Liver (tissue), 9 donors: ENCODE results near the gene PYHIN1. TPM values are rescaled to one million over a fixed set of nuclear protein-coding genes. Genes with fewer than 3 reads are reported as not detected.

ENCODE experiments used
- DNase-seq: peaks from one replicate; pipeline ENCODE4 v3.0.0-alpha.2; 2017; ENCODE audit warnings: low spot score
- H3K27ac ChIP-seq, 2 donors: one replicate each; pipeline ENCODE4 v1.7.0; 2013; ENCODE audit warnings: inconsistent platforms in 2 of 2, low read length in 2 of 2, control low read depth in 1 of 2, low read depth in 1 of 2, mild to moderate bottlenecking in 1 of 2
- H3K27me3 ChIP-seq, 4 donors: one replicate each; pipeline versions ENCODE4 v1.6.1 to v1.7.0; 2013; ENCODE audit warnings: low read length in 3 of 4, inconsistent platforms in 1 of 4, mild to moderate bottlenecking in 1 of 4, moderate library complexity in 1 of 4; ENCODE audit not compliant: control insufficient read depth in 4 of 4, insufficient read depth in 4 of 4
- H3K36me3 ChIP-seq, 4 donors: one replicate each; pipeline versions ENCODE4 v1.6.1 to v1.7.0; 2013; ENCODE audit warnings: low read length in 3 of 4, mild to moderate bottlenecking in 3 of 4, low read depth in 1 of 4, moderate library complexity in 1 of 4; ENCODE audit not compliant: control insufficient read depth in 4 of 4, insufficient read depth in 3 of 4
- H3K4me1 ChIP-seq, 4 donors: one replicate each; pipeline versions ENCODE4 v1.6.1 to v1.7.0; 2013; ENCODE audit warnings: low read length in 3 of 4, mild to moderate bottlenecking in 3 of 4, moderate library complexity in 1 of 4; ENCODE audit not compliant: control insufficient read depth in 4 of 4, insufficient read depth in 4 of 4
- H3K4me3 ChIP-seq, 3 donors: one replicate each; pipeline versions ENCODE4 v1.6.1 to v1.7.0; 2013; ENCODE audit warnings: low read length in 3 of 3, control low read depth in 1 of 3, low read depth in 1 of 3, mild to moderate bottlenecking in 1 of 3
- H3K9ac ChIP-seq, 2 donors: one replicate each; pipeline ENCODE4 v1.7.0; 2013; ENCODE audit warnings: low read length in 2 of 2, mild to moderate bottlenecking in 2 of 2, moderate library complexity in 2 of 2, control low read depth in 1 of 2, low read depth in 1 of 2
- H3K9me3 ChIP-seq, 4 donors: one replicate each; pipeline versions ENCODE4 v1.6.1 to v1.7.0; 2013; ENCODE audit warnings: low read length in 3 of 4; ENCODE audit not compliant: control insufficient read depth in 4 of 4
- CTCF ChIP-seq: fragments of 150-350 bp; IDR thresholded peaks from 2 replicates; pipeline ENCODE4 v1.5.1; 2017; ENCODE audit warnings: improper control_type of control experiment, low read depth, low read length; ENCODE audit not compliant: missing input control
- EGR1 ChIP-seq, 2 donors: IDR thresholded peaks; 2 replicates each; pipeline ENCODE4 v1.6.1; 2016 to 2018; ENCODE audit warnings: antibody characterized with exemption in 2 of 2, low read depth in 2 of 2
- FOXA1 ChIP-seq: IDR thresholded peaks from 2 replicates; pipeline ENCODE4 v1.6.1; 2016; ENCODE audit warnings: antibody characterized with exemption
- FOXA2 ChIP-seq: IDR thresholded peaks from 2 replicates; pipeline ENCODE4 v1.6.1; 2016; ENCODE audit warnings: antibody characterized with exemption
- GABPA ChIP-seq, 2 donors: IDR thresholded peaks in 1 of 2; conservative IDR thresholded peaks in 1 of 2; 2 replicates each; pipeline ENCODE4 v1.6.1; 2016; ENCODE audit warnings: antibody characterized with exemption in 2 of 2, mild to moderate bottlenecking in 1 of 2, moderate library complexity in 1 of 2
- HNF4A ChIP-seq, 2 donors: conservative IDR thresholded peaks; 2 replicates each; pipeline ENCODE4 v1.6.1; 2016; ENCODE audit warnings: antibody characterized with exemption in 2 of 2, mild to moderate bottlenecking in 2 of 2
- HNF4G ChIP-seq: IDR thresholded peaks from 2 replicates; pipeline ENCODE4 v1.6.1; 2016; ENCODE audit warnings: antibody characterized with exemption
- JUND ChIP-seq, 2 donors: IDR thresholded peaks; 2 replicates each; pipeline ENCODE4 v1.6.1; 2016; ENCODE audit warnings: antibody characterized with exemption in 2 of 2
- MAX ChIP-seq: IDR thresholded peaks from 2 replicates; pipeline ENCODE4 v1.6.1; 2016; ENCODE audit warnings: antibody characterized with exemption
- NR2F2 ChIP-seq: IDR thresholded peaks from 2 replicates; pipeline ENCODE4 v1.6.1; 2016; ENCODE audit warnings: antibody characterized with exemption
- RAD21 ChIP-seq, 2 donors: IDR thresholded peaks; 2 replicates each; pipeline ENCODE4 v1.6.1; 2016; ENCODE audit warnings: antibody characterized with exemption in 2 of 2, mild to moderate bottlenecking in 2 of 2
- REST ChIP-seq: IDR thresholded peaks from 2 replicates; pipeline ENCODE4 v1.6.1; 2016; ENCODE audit warnings: antibody characterized with exemption, mild to moderate bottlenecking
- RXRA ChIP-seq, 2 donors: IDR thresholded peaks; 2 replicates each; pipeline ENCODE4 v1.6.1; 2017 to 2018; ENCODE audit warnings: antibody characterized with exemption in 2 of 2, mild to moderate bottlenecking in 1 of 2
- SP1 ChIP-seq: IDR thresholded peaks from 2 replicates; pipeline ENCODE4 v1.6.1; 2018; ENCODE audit warnings: antibody characterized with exemption, mild to moderate bottlenecking
- TAF1 ChIP-seq: conservative IDR thresholded peaks from 2 replicates; pipeline ENCODE4 v1.6.1; 2016; ENCODE audit warnings: antibody characterized with exemption, mild to moderate bottlenecking
- YY1 ChIP-seq: IDR thresholded peaks from 2 replicates; pipeline ENCODE4 v1.6.1; 2016; ENCODE audit warnings: antibody characterized with exemption, mild to moderate bottlenecking
- ZBTB33 ChIP-seq: IDR thresholded peaks from 2 replicates; pipeline ENCODE4 v1.6.1; 2016; ENCODE audit warnings: antibody characterized with exemption
- WGBS: extraction: QIAGEN DNeasy Blood & Tissue Kit; methylation state at CpG from one replicate; pipeline ENCODE4 v1.1.7; 2013; 5-methylcytosine and 5-hydroxymethylcytosine counted together
- polyA plus RNA-seq, 2 donors: library from polyadenylated mRNA; stranded (reverse) in 1 of 2; unstranded in 1 of 2; fragments of 200-250 nt in 1 of 2; fragments of >200 nt in 1 of 2; fragmentation: Nextera tagmentation in 1 of 2; extraction: Ambion mirVana in 1 of 2; gene quantifications; one replicate each; pipeline versions ENCODE4 v1.2.1 to v1.2.3, GENCODE V29; 2013 to 2015
- total RNA-seq, 2 donors: library from RNA; depleted of rRNA; stranded (reverse); fragments of >200 nt; gene quantifications; one replicate each; pipeline ENCODE4 v1.2.3, GENCODE V29; 2014
- TF ChIP-seq, protein P1 (sequence below): IDR thresholded peaks from 2 replicates; pipeline ENCODE4 v1.6.1; 2016; ENCODE audit warnings: antibody characterized with exemption
- donor health status: healthy.
- donor health status: healthy.
- donor health status: healthy.
- donor health status: healthy.
- donor health status: healthy.

Gene PYHIN1
- total and polyA plus RNA-seq, 4 donors, result 0.32 to 1.3 (median 0.74) TPM

GRCh38 chr1:158951956-158952355, 20.6 kb downstream of the PYHIN1 start:
- no peaks in the 10 kb centered on the region for H3K4me1 ChIP-seq
- H3K27ac ChIP-seq, result no peak overlapping the region
- no peak overlapping the region for H3K4me3 ChIP-seq
- 82% methylated on average over 15 of the region's 15 CpGs for WGBS
- H3K36me3 ChIP-seq, result no peaks in the 10 kb centered on the region
- no peaks in the 10 kb centered on the region for H3K27me3 ChIP-seq
- no peaks in the 10 kb centered on the region for H3K9me3 ChIP-seq
- DNase-seq, result no peak
- TF ChIP-seq FOXA1 (no peak), JUND (IDR thresholded peaks at IDR 0.05) (no peak), FOXA2 (no peak), REST (no peak), CTCF (no peak), EGR1 (IDR thresholded peaks at IDR 0.05; ENCODE audit: low read depth in 2 of 2) (no peak), RXRA (IDR thresholded peaks at IDR 0.05) (no peak), GABPA (IDR thresholded peaks at IDR 0.05 in 1 of 2, conservative IDR thresholded peaks at IDR 0.05 in 1 of 2) (no peak), HNF4A (conservative IDR thresholded peaks at IDR 0.05) (no peak), ZBTB33 (no peak), MAX (no peak), YY1 (no peak), NR2F2 (no peak), RAD21 (IDR thresholded peaks at IDR 0.05) (no peak), TAF1 (no peak), HNF4G (no peak), SP1 (no peak)
- TF ChIP-seq, protein P1, sequence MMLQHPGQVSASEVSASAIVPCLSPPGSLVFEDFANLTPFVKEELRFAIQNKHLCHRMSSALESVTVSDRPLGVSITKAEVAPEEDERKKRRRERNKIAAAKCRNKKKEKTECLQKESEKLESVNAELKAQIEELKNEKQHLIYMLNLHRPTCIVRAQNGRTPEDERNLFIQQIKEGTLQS, result no peak
- no peak overlapping the region for H3K9ac ChIP-seq

- Histone ChIP-seq H3K4me1 (no peaks in the 10 kb centered on the region), H3K4me3 (no peak overlapping the region), H3K9ac (no peak overlapping the region), H3K36me3 (no peaks in the 10 kb centered on the region), H3K27ac (no peak overlapping the region), H3K9me3 (no peaks in the 10 kb centered on the region), H3K27me3 (no peaks in the 10 kb centered on the region)
- no peak for TF ChIP-seq JUND (IDR thresholded peaks at IDR 0.05)
- TF ChIP-seq YY1, result no peak
- no peak for TF ChIP-seq MAX
- no peak for TF ChIP-seq NR2F2
- DNase-seq, result no peak
- 90% methylated on average over 9 of the region's 9 CpGs for WGBS
Observed at GRCh38 chr1:158952416-158952815, 21.1 kb downstream of the PYHIN1 start.
